Measurements from ENCODE around the gene VARS2.

The VARS2 gene

DNA sequence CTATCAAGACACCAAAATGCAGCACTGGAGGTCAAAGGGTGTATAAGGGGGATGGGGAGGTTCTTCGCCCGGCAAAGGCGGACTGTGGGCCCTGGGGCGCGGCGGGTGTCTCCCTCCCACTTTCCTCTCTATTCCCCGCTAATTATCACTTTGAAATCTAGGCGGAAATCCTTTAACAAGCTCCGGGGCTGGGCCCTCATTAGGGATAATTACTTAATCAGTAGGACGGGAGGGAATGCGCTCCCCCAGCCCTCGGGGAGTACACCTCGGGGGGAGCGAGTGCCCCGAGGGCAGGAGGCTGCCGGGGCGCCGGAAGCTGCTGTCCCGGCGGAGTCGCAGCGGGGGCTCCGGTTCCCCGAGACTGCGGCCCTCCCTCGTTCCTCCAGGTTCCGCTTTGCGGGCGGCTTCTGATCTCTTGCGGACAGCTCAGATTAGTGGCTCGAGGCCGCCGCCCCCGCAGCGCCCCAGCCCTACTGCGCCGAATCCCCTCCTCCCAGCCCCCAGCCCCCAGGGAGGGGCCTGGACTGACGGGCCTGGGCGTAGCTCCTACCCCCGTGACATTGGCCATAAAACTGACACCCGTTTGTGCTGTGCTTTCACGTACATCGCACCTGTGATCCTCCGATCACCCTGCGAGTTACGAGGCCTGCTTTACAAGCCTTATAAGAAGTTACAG, 41.5 kb downstream of the VARS2 start:
- ChIA-PET POLR2A (interaction anchor here (1.1 kb wide), 1 partner anchor 13 kb away, joined by 4 read pairs; no protein-coding TSS in a partner anchor), CTCF (interaction anchor here (1.2 to 3.2 kb wide), 4 partner anchors 13 to 414 kb away, joined by 3 to 10 read pairs (median 4); no protein-coding TSS in a partner anchor)
- TF ChIP-seq ZNF558 (tag by site-specific recombination; IDR thresholded peaks at IDR 0.05) (no peak), TCF7L2 (IDR thresholded peaks at IDR 0.05; ENCODE audit: borderline replicate concordance, low read depth, low read length) (0 out of 2 replicates have a peak, but pooled peaks have one; percentile 65)
- Histone ChIP-seq H3K27ac (ENCODE audit: extremely low read depth, low read depth, low read length) (no peak overlapping the region), H3K4me1 (ENCODE audit: control insufficient read depth, insufficient read depth, low read length) (no peaks in the 10 kb centered on the region), H3K9me3 (ENCODE audit: control insufficient read depth, insufficient read depth, low read depth, low read length) (no peaks in the 10 kb centered on the region), H3K36me3 (ENCODE audit: control insufficient read depth in 2 of 2, insufficient read depth in 1 of 2, low read length in 2 of 2) (no peaks in the 10 kb centered on the region), H3K4me3 (ENCODE audit: low read depth, low read length) (peak overlapping the region; percentile 1; the same call in 1 of the 2 replicates)

DNA sequence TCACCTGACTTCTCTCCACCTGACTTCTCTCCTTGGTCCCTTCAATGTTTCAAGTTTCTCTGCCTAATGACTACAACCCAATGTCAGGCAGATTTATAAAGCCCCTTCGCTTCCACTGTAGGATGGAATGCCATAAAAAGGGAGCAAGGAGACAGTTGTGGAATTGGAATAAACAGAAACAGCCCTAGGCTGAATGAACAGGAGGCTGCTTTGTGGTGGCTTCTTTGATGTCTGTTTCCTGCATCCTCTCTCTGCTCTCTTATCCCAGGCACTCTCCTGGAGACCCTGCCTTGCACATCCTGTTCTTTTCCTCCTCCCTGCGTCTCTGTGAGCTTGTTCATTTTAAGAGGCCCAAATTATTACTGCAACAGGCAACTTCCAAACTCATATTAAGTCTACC, 43.7 kb downstream of the VARS2 start:
- Histone ChIP-seq H3K9me3 (ENCODE audit: control insufficient read depth, insufficient read depth, low read depth, low read length) (no peaks in the 10 kb centered on the region), H3K4me1 (ENCODE audit: control insufficient read depth, insufficient read depth, low read length) (peaks cover 2% of the 10 kb centered on the region; the same call in 1 of the 2 replicates), H3K27ac (ENCODE audit: extremely low read depth, low read depth, low read length) (no peak overlapping the region), H3K4me3 (ENCODE audit: low read depth, low read length) (no peak overlapping the region), H3K36me3 (ENCODE audit: control insufficient read depth in 2 of 2, insufficient read depth in 1 of 2, low read length in 2 of 2) (no peaks in the 10 kb centered on the region)
- no peak for TF ChIP-seq ZNF335 (tag by site-specific recombination; conservative IDR thresholded peaks at IDR 0.05)
- no peak for TF ChIP-seq ZNF112 (tag by site-specific recombination; IDR thresholded peaks at IDR 0.05)
- no peak for TF ChIP-seq ZNF529 (tag by site-specific recombination; IDR thresholded peaks at IDR 0.05; ENCODE audit: insufficient replicate concordance)
- TF ChIP-seq ZNF37A (tag by site-specific recombination; IDR thresholded peaks at IDR 0.05) = no peak
- TF ChIP-seq ZBTB48 (tag by site-specific recombination; IDR thresholded peaks at IDR 0.05) = no peak
- CTCF ChIA-PET = interaction anchor here (0.6 to 3.2 kb wide), 3 partner anchors 15 to 539 kb away, joined by 4 to 10 read pairs (median 5); no protein-coding TSS in a partner anchor
- POLR2A ChIA-PET = no interaction called here

DNA sequence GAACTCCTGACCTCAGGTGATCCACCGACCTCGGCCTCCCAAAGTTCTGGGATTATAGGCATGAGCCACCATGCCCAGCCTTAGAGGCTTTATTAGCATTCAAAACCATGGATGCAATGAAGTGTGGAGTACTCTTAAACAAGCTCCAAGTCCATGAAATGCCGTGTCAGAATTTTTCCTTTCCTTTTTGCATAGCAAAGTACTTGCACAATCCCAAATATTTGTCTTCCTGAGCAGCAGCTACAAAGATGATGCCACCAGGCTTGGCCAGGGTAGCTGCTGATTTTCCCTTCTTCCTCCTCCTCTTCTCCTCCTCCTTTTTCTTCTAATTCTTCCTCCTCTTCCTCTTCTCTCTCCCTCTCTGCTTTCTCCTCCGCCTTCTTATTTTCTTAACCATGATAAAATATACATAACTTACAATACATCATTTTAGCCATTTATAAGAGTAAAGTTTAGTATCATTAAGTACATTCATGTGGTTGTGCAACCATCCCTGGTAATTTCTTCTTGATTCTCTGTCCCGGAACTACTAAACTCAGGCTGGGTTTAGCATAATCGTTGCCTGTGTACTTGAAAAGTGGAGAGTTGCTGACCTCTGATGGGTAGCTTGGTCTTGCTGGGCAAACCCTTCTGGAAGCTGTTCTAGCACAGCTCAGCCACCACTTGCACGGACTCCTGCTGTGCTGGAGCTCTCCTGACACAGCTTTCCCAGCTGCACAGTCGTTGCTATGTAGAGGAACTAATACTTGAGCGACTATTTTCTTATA, 47.1 kb downstream of the VARS2 start:
- CTCF ChIA-PET = interaction anchor here (0.9 to 1.0 kb wide), 3 partner anchors 18 to 168 kb away, joined by 3 read pairs; no protein-coding TSS in a partner anchor
- peaks cover 2% of the 10 kb centered on the region; the same call in 1 of the 2 replicates for H3K4me1 ChIP-seq (ENCODE audit: control insufficient read depth, insufficient read depth, low read length)
- no peak overlapping the region for H3K4me3 ChIP-seq (ENCODE audit: low read depth, low read length)
- POLR2A ChIA-PET = no interaction called here
- no peak overlapping the region for H3K27ac ChIP-seq (ENCODE audit: extremely low read depth, low read depth, low read length)
- H3K36me3 ChIP-seq (ENCODE audit: control insufficient read depth in 2 of 2, insufficient read depth in 1 of 2, low read length in 2 of 2) = no peaks in the 10 kb centered on the region
- no peaks in the 10 kb centered on the region for H3K9me3 ChIP-seq (ENCODE audit: control insufficient read depth, insufficient read depth, low read depth, low read length)
- TF ChIP-seq ZNF23 (tag by site-specific recombination; IDR thresholded peaks at IDR 0.05; ENCODE audit: borderline replicate concordance) (no peak), ZNF302 (tag by site-specific recombination; IDR thresholded peaks at IDR 0.05; ENCODE audit: low read depth) (no peak), ZIC2 (tag by site-specific recombination; IDR thresholded peaks at IDR 0.05) (peak; percentile 32; the same call in 1 of the 2 replicates), ZNF629 (tag by site-specific recombination; IDR thresholded peaks at IDR 0.05) (no peak), ZNF433 (tag by site-specific recombination; IDR thresholded peaks at IDR 0.05; ENCODE audit: low read depth) (no peak), ZNF404 (tag by site-specific recombination; IDR thresholded peaks at IDR 0.05) (no peak), ZNF76 (tag by site-specific recombination; IDR thresholded peaks at IDR 0.05; ENCODE audit: borderline replicate concordance, low read depth) (no peak)
- TF ChIP-seq, protein P1, sequence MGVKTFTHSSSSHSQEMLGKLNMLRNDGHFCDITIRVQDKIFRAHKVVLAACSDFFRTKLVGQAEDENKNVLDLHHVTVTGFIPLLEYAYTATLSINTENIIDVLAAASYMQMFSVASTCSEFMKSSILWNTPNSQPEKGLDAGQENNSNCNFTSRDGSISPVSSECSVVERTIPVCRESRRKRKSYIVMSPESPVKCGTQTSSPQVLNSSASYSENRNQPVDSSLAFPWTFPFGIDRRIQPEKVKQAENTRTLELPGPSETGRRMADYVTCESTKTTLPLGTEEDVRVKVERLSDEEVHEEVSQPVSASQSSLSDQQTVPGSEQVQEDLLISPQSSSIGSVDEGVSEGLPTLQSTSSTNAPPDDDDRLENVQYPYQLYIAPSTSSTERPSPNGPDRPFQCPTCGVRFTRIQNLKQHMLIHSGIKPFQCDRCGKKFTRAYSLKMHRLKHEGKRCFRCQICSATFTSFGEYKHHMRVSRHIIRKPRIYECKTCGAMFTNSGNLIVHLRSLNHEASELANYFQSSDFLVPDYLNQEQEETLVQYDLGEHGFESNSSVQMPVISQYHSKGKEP (tag by site-specific recombination; IDR thresholded peaks at IDR 0.05) = no peak

DNA sequence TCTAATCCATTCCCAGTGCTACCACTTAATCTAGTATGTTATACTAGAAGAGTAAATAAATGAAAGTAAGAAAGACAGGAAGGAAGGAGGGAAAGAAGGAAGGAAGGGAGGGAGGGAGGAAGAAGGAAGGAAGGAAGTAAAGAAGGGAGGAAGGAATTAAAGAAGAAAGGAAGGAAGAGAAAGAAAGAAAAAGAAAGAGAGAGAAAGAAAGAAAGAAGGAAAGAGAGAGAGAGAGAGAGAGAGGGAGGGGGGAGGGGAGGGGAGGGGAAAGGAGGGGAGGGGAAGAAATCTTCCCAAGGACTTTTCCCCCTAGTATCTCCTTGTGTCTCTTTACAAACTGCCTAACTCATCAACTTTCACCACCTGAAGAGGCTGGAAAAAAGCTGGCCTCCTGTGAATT, 48.7 kb downstream of the VARS2 start:
- ChIA-PET CTCF (interaction anchor here (0.5 kb wide), 1 partner anchor 140 kb away, joined by 3 read pairs; no protein-coding TSS in a partner anchor), POLR2A (no interaction called here)
- Histone ChIP-seq H3K36me3 (ENCODE audit: control insufficient read depth in 2 of 2, insufficient read depth in 1 of 2, low read length in 2 of 2) (no peaks in the 10 kb centered on the region), H3K4me1 (ENCODE audit: control insufficient read depth, insufficient read depth, low read length) (peaks cover 2% of the 10 kb centered on the region; the same call in 1 of the 2 replicates), H3K4me3 (ENCODE audit: low read depth, low read length) (no peak overlapping the region), H3K27ac (ENCODE audit: extremely low read depth, low read depth, low read length) (no peak overlapping the region), H3K9me3 (ENCODE audit: control insufficient read depth, insufficient read depth, low read depth, low read length) (no peaks in the 10 kb centered on the region)
- TF ChIP-seq ZNF776 (tag by site-specific recombination; IDR thresholded peaks at IDR 0.05; ENCODE audit: borderline replicate concordance) (no peak), ZNF366 (tag by site-specific recombination; conservative IDR thresholded peaks at IDR 0.05) (peak; percentile 31; the same call in 1 of the 2 replicates)
